ENCODE data around the gene FHOD1.

DNA sequence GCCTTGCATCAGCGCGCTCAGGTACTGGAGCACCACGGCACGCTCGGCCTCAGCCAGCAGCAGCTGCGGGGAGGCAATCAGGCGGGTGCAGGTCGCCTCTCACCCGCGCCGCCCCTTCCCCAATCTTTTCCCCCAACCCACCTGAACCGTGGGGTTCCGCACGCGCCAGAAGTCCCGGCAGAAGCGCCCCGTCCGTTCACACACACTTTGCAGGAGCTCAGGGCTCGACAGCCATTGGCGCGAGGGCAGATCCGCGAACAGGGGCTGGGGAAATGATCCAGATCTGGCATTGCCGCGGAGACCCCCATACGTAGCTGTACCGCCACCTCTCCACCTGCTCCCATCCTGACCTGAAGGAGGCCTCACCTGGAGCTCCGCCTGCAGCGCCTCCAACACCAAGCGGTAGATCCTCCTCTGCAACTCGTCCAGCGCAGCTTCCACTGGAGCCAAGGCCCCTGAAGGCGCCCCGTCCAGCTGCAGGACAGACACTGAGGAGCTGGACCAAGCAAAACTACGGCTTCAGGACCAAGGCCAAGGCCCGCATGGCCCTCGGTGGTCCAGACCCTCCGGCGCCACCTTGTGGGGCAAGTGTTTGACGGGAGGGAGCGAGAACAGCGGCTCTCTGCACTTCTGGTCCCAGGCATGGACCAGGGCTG, 62.2 kb downstream of the FHOD1 start:
- TF ChIP-seq, protein P1, sequence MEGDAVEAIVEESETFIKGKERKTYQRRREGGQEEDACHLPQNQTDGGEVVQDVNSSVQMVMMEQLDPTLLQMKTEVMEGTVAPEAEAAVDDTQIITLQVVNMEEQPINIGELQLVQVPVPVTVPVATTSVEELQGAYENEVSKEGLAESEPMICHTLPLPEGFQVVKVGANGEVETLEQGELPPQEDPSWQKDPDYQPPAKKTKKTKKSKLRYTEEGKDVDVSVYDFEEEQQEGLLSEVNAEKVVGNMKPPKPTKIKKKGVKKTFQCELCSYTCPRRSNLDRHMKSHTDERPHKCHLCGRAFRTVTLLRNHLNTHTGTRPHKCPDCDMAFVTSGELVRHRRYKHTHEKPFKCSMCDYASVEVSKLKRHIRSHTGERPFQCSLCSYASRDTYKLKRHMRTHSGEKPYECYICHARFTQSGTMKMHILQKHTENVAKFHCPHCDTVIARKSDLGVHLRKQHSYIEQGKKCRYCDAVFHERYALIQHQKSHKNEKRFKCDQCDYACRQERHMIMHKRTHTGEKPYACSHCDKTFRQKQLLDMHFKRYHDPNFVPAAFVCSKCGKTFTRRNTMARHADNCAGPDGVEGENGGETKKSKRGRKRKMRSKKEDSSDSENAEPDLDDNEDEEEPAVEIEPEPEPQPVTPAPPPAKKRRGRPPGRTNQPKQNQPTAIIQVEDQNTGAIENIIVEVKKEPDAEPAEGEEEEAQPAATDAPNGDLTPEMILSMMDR (IDR thresholded peaks at IDR 0.05) = peak; percentile 64 to 77
- TF ChIP-seq POLR2AphosphoS5 (IDR thresholded peaks at IDR 0.05) = peak in 1 of 3 donors; percentile 13
- no peak for TF ChIP-seq POLR2A (IDR thresholded peaks at IDR 0.05)

Measured in suprapubic skin (tissue), 4 donors.